SJCRH30 (cell line): Measurements from ENCODE around the gene FGF12. TPM values are rescaled to one million over a fixed set of nuclear protein-coding genes. Genes with fewer than 3 reads are reported as not detected.
"Not testable (repeated sequence)": the region's sequence is repeated elsewhere in the genome, so short reads cannot be mapped to it uniquely, and the experiment has no call there.

Experiments used
- DNase-seq, 2 experiments: peaks; one replicate each; pipeline ENCODE4 v3.0.0-alpha.2; 2015 to 2020
- H3K27ac ChIP-seq: fragments of 250-450 bp; sonication (Bioruptor Pico); 2 replicates; pipeline ENCODE4 v1.5.1; 2020; ENCODE audit warnings: mild to moderate bottlenecking, moderate library complexity
- H3K27me3 ChIP-seq: fragments of 250-450 bp; sonication (Bioruptor Pico); 2 replicates; pipeline ENCODE4 v1.5.1; 2020; ENCODE audit warnings: mild to moderate bottlenecking, moderate library complexity
- H3K36me3 ChIP-seq: fragments of 250-450 bp; sonication (Bioruptor Pico); 2 replicates; pipeline ENCODE4 v1.5.1; 2020; ENCODE audit warnings: mild to moderate bottlenecking, moderate library complexity
- H3K4me1 ChIP-seq: fragments of 250-450 bp; sonication (Bioruptor Pico); 2 replicates; pipeline ENCODE4 v1.5.1; 2020; ENCODE audit warnings: mild to moderate bottlenecking, moderate library complexity
- H3K4me3 ChIP-seq: fragments of 250-450 bp; sonication (Bioruptor Pico); 2 replicates; pipeline ENCODE4 v1.5.1; 2020; ENCODE audit warnings: mild to moderate bottlenecking, moderate library complexity
- H3K9me3 ChIP-seq: fragments of 250-450 bp; sonication (Bioruptor Pico); replicated peaks from 2 replicates; pipeline ENCODE4 v1.5.1; 2020; ENCODE audit warnings: mild to moderate bottlenecking, moderate library complexity
- total RNA-seq: library from RNA; depleted of rRNA; stranded (reverse); fragments of >200 nt; shearing (Covaris generic); gene quantifications from 2 replicates; pipeline ENCODE4 v1.2.3, GENCODE V29; 2014; rRNA removed

FGF12 gene
- 0.06 TPM in 1 of 2 replicates, not detected in the other for total RNA-seq

DNA sequence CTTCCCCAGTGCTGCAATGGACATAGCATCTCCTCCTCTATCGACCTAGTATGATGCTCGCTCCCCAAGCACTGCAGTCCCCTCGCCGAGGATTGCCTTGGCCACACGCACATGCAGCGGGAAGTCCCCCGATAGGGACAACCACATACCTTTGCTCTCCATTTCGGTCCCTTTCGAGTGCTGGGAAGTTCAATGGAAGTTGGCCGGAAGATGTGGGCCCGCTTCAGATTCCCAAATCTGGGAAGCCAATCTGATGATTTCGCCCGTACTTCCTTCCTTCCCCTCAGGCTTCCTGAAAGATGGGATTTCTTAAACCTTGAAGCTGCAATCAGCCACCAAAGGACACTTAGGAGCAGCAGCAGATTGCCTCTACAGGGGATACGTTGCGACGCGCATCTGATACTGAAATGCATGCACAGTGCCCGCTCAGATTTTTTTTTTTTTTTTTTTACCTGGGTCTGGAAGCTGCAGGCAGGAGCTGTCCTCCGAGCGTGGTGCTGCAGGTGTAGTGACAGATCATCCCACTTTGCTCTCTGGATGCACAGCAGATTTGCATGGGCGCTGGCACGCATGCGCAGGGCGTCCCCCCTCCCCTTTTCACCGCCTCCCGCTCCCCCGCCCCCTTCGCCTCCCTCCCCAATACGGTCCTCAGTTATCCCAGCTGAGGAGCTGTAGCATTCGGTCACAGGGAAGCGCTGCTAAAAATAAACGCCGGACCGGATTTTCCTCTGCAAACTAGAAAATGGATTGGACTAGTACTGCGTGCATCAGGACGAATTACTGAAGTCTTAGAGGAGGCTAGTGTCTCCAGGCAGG, at the start of gene FGF12:
TSS of gene FGF12 (minus strand) at position 510 of the 816 bp plus-strand sequence.
- Histone ChIP-seq H3K27me3 (no peaks in the 10 kb centered on the region), H3K9me3 (no peaks in the 10 kb centered on the region), H3K4me3 (no peak within 1 kb of the TSS), H3K36me3 (no peaks in the 10 kb centered on the region), H3K27ac (no peak within 1 kb of the TSS), H3K4me1 (no peaks in the 10 kb centered on the region)
- peak; percentile 21 to 31 for DNase-seq

GRCh38 chr3:192774341-192774740, 47.0 kb upstream of the FGF12 start:
- H3K27me3 ChIP-seq, H3K4me1 ChIP-seq, H3K36me3 ChIP-seq, H3K27ac ChIP-seq, H3K4me3 ChIP-seq, H3K9me3 ChIP-seq, DNase-seq: not testable (repeated sequence)

DNA sequence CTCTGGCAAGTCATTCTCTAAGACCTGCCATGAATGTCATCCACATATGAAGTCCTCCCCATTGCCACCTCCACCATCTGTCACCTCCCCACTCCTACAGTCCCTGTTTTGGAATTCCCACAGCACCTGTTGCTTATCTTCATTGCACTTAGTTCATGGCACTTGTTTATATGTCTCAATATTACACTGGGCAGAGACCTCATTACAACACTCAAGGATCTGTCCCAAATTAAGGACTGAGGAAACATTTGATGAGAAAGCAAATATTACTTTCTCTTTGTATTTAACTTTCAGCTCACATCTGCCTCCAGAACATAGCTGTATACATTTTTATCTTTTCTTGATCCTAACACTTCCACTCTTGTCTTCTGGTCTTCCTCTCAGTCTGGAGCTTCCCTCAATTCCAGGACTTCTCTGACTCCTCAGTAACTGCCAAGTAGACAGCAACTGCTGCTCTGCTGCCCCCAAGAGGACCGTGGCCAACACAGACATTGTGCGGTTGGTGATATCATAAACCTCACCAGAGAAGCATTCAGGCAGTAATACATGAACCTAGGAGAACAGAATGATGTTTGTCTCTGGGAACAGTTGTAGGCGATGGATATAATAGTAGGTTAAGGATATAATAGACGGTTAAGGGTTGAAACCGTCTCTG, 45.0 kb upstream of the FGF12 start:
- peak; percentile 40 to 52 for DNase-seq
- H3K4me1 ChIP-seq: no peaks in the 10 kb centered on the region
- no peaks in the 10 kb centered on the region for H3K36me3 ChIP-seq
- no peaks in the 10 kb centered on the region for H3K27me3 ChIP-seq
- H3K4me3 ChIP-seq: no peak overlapping the region
- no peak overlapping the region for H3K27ac ChIP-seq
- peaks cover 6% of the 10 kb centered on the region; the same call in 1 of the 2 replicates for H3K9me3 ChIP-seq

GRCh38 chr3:192758654-192759053, 31.3 kb upstream of the FGF12 start:
- no peaks in the 10 kb centered on the region for H3K9me3 ChIP-seq
- DNase-seq: no peak
- no peak overlapping the region for H3K4me3 ChIP-seq
- no peaks in the 10 kb centered on the region for H3K36me3 ChIP-seq
- H3K27me3 ChIP-seq: no peaks in the 10 kb centered on the region
- no peak overlapping the region for H3K27ac ChIP-seq
- H3K4me1 ChIP-seq: no peaks in the 10 kb centered on the region

- no peak overlapping the region for H3K27ac ChIP-seq
- H3K36me3 ChIP-seq: no peaks in the 10 kb centered on the region
- H3K4me3 ChIP-seq: no peak overlapping the region
- no peaks in the 10 kb centered on the region; the same call in 1 of the 2 replicates for H3K27me3 ChIP-seq
- H3K4me1 ChIP-seq: no peaks in the 10 kb centered on the region
- H3K9me3 ChIP-seq: no peaks in the 10 kb centered on the region
- DNase-seq: no peak
Measured at GRCh38 chr3:192751148-192751547, 23.8 kb upstream of the FGF12 start.

- H3K9me3 ChIP-seq: no peaks in the 10 kb centered on the region
Measured at GRCh38 chr3:192750201-192750600, 22.9 kb upstream of the FGF12 start.

GRCh38 chr3:192747746-192748145, 20.4 kb upstream of the FGF12 start:
- Histone ChIP-seq H3K27ac (no peak overlapping the region), H3K27me3 (no peaks in the 10 kb centered on the region; the same call in 1 of the 2 replicates), H3K4me3 (no peak overlapping the region), H3K9me3 (no peaks in the 10 kb centered on the region), H3K36me3 (no peaks in the 10 kb centered on the region), H3K4me1 (no peaks in the 10 kb centered on the region)
- DNase-seq: no peak

More at GRCh38 chr3:192750201-192750600, 22.9 kb upstream of the FGF12 start:
- no peak overlapping the region for H3K4me3 ChIP-seq
- no peaks in the 10 kb centered on the region for H3K4me1 ChIP-seq
- H3K27ac ChIP-seq: no peak overlapping the region
- H3K36me3 ChIP-seq: no peaks in the 10 kb centered on the region
- no peaks in the 10 kb centered on the region; the same call in 1 of the 2 replicates for H3K27me3 ChIP-seq
- DNase-seq: no peak

- Histone ChIP-seq H3K36me3 (no peaks in the 10 kb centered on the region), H3K27me3 (no peaks in the 10 kb centered on the region; the same call in 1 of the 2 replicates), H3K27ac (no peak overlapping the region), H3K4me3 (no peak overlapping the region), H3K4me1 (no peaks in the 10 kb centered on the region), H3K9me3 (no peaks in the 10 kb centered on the region)
- no peak for DNase-seq
Measured at GRCh38 chr3:192747145-192747544, 19.8 kb upstream of the FGF12 start.

DNA sequence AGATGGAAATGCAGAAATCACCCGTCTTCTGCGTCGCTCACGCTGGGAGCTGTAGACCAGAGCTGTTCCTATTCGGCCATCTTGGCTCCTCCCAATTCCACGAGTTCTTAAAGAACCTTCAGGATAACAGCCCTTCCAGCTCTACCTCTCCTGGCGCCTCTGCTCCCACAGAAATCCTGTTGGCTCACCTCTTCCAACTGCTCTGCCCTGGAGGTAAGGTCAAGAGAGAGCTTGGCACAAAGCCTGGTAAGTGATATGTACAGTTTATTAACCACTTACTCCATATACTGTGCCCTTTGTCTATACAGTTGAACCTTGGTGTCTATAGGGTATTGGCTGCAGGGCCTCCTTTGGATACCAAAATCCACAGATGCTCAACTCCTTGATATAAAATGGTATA, 17.8 kb upstream of the FGF12 start:
- DNase-seq: no peak
- Histone ChIP-seq H3K9me3 (no peaks in the 10 kb centered on the region), H3K4me1 (no peaks in the 10 kb centered on the region), H3K27me3 (no peaks in the 10 kb centered on the region), H3K4me3 (no peak overlapping the region), H3K27ac (no peak overlapping the region), H3K36me3 (no peaks in the 10 kb centered on the region)

GRCh38 chr3:192744604-192745003, 17.3 kb upstream of the FGF12 start:
- not testable (repeated sequence) for H3K4me3 ChIP-seq, H3K27ac ChIP-seq, H3K36me3 ChIP-seq, H3K27me3 ChIP-seq, DNase-seq, H3K4me1 ChIP-seq, H3K9me3 ChIP-seq

DNA sequence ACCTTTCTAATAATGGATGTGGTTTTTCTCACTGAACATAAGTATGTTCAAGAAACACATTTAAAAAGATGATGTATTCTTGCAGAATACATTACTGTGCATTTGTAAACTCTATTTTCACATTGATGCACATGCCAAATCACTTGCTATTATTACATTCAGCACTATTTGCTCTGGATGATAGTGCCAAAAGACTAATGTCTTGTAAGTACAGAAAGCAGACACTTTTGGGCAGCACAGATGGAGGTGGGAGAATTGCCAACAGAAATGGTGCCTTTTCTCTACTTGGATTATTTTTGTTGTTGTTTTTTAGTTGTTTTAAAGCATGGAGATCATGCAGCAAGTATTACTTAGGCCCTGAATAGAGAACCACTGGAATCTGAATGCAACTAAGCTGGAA, 10.2 kb upstream of the FGF12 start:
- no peaks in the 10 kb centered on the region for H3K36me3 ChIP-seq
- no peak overlapping the region for H3K27ac ChIP-seq
- no peak for DNase-seq
- H3K9me3 ChIP-seq: no peaks in the 10 kb centered on the region
- no peak overlapping the region for H3K4me3 ChIP-seq
- no peaks in the 10 kb centered on the region for H3K27me3 ChIP-seq
- H3K4me1 ChIP-seq: no peaks in the 10 kb centered on the region

GRCh38 chr3:192731233-192731632, 3.9 kb upstream of the FGF12 start:
- no peaks in the 10 kb centered on the region for H3K27me3 ChIP-seq
- no peaks in the 10 kb centered on the region for H3K36me3 ChIP-seq
- H3K4me1 ChIP-seq: no peaks in the 10 kb centered on the region
- H3K4me3 ChIP-seq: no peak overlapping the region
- no peaks in the 10 kb centered on the region for H3K9me3 ChIP-seq
- DNase-seq: peak in 1 of 2 experiments; percentile 2
- no peak overlapping the region for H3K27ac ChIP-seq

GRCh38 chr3:192726385-192726784, 956 bp downstream of the FGF12 start:
- no peaks in the 10 kb centered on the region for H3K4me1 ChIP-seq
- no peaks in the 10 kb centered on the region for H3K36me3 ChIP-seq
- no peaks in the 10 kb centered on the region for H3K9me3 ChIP-seq
- no peak overlapping the region for H3K4me3 ChIP-seq
- H3K27me3 ChIP-seq: no peaks in the 10 kb centered on the region
- DNase-seq: no peak
- H3K27ac ChIP-seq: no peak overlapping the region

DNA sequence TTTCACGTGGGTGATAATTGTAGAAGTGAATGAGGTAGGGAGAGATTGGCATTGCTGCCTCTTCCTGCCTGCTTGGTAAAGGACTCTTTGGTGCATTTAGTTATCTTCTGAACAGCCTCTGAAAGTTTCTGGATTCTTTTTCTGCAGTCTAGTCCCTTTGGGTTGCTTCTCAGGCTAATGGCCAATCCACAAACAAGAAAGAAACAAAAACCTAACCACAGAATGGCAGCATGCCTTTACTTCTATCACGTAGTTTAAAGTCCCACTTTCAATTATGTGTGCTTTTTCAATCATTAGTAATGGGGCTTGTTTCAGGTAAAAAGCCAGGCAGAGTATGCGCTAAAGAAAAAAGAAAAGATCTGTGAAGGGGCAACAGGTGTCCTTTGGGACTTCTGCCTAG, 7.4 kb downstream of the FGF12 start:
- Histone ChIP-seq H3K9me3 (no peaks in the 10 kb centered on the region), H3K36me3 (no peaks in the 10 kb centered on the region), H3K27me3 (no peaks in the 10 kb centered on the region), H3K27ac (no peak overlapping the region), H3K4me3 (no peak overlapping the region), H3K4me1 (no peaks in the 10 kb centered on the region)
- no peak for DNase-seq

- no peaks in the 10 kb centered on the region for H3K9me3 ChIP-seq
- no peak overlapping the region for H3K4me3 ChIP-seq
- no peak for DNase-seq
- no peaks in the 10 kb centered on the region for H3K27me3 ChIP-seq
- H3K36me3 ChIP-seq: no peaks in the 10 kb centered on the region
- H3K27ac ChIP-seq: no peak overlapping the region
- no peaks in the 10 kb centered on the region for H3K4me1 ChIP-seq
Measured at GRCh38 chr3:192718156-192718555, 9.2 kb downstream of the FGF12 start.
